Stimulated activated CD8-positive, alpha-beta memory T cell treated with anti-CD3 and anti-CD28 coated beads, Interleukin-2, amount 100 ng/mL, for 1 hour (primary cell): Measurements from ENCODE around the gene CCDC158.
"Not testable (repeated sequence)": the region's sequence is repeated elsewhere in the genome, so short reads cannot be mapped to it uniquely, and the experiment has no call there.

ENCODE experiments used
- DNase-seq, 2 donors: peaks; one replicate each; pipeline ENCODE4 v3.0.0-alpha.2; 2020; ENCODE audit warnings: low read depth in 2 of 2

Gene CCDC158

GRCh38 chr4:76430519-76431388 lies 9.8 kb upstream of the CCDC158 start:
- DNase-seq = no peak

- DNase-seq = no peak
Measured at GRCh38 chr4:76429636-76430035, 8.7 kb upstream of the CCDC158 start.

GRCh38 chr4:76426272-76426671 lies 5.3 kb upstream of the CCDC158 start:
- DNase-seq = no peak

- not testable (repeated sequence) for DNase-seq
Measured at GRCh38 chr4:76423159-76423558, 2.2 kb upstream of the CCDC158 start.

GRCh38 chr4:76420188-76420761 lies 666 bp downstream of the CCDC158 start:
- DNase-seq = no peak

- no peak for DNase-seq
Measured at GRCh38 chr4:76410636-76411035, 10.3 kb downstream of the CCDC158 start.

- DNase-seq = no peak
Measured at GRCh38 chr4:76407440-76408119, 13.4 kb downstream of the CCDC158 start.

GRCh38 chr4:76406081-76406480 lies 14.9 kb downstream of the CCDC158 start:
- no peak for DNase-seq

- DNase-seq = no peak
Measured at GRCh38 chr4:76401654-76402053, 19.3 kb downstream of the CCDC158 start.

GRCh38 chr4:76388160-76388908 lies 32.6 kb downstream of the CCDC158 start:
- DNase-seq = no peak

GRCh38 chr4:76386566-76387305 lies 34.2 kb downstream of the CCDC158 start:
- DNase-seq = no peak

GRCh38 chr4:76385974-76386373 lies 35.0 kb downstream of the CCDC158 start:
- no peak for DNase-seq

- no peak for DNase-seq
Measured at GRCh38 chr4:76384052-76384451, 36.9 kb downstream of the CCDC158 start.

GRCh38 chr4:76383001-76383400 lies 37.9 kb downstream of the CCDC158 start:
- DNase-seq = no peak

- DNase-seq = no peak
Measured at GRCh38 chr4:76381986-76382385, 39.0 kb downstream of the CCDC158 start.

GRCh38 chr4:76380561-76380960 lies 40.4 kb downstream of the CCDC158 start:
- no peak for DNase-seq

- peak; percentile 1 to 4 for DNase-seq
Measured at GRCh38 chr4:76377911-76378310, 43.0 kb downstream of the CCDC158 start.

- no peak for DNase-seq
Measured at GRCh38 chr4:76377481-76377901, 43.5 kb downstream of the CCDC158 start.

- DNase-seq = no peak
Measured at GRCh38 chr4:76376534-76376933, 44.4 kb downstream of the CCDC158 start.

- no peak for DNase-seq
Measured at GRCh38 chr4:76375703-76376102, 45.2 kb downstream of the CCDC158 start.

- no peak for DNase-seq
Measured at GRCh38 chr4:76374798-76375197, 46.1 kb downstream of the CCDC158 start.
